GM23338 (cell line): ENCODE data around the gene GNB1. TPM values are rescaled to one million over a fixed set of nuclear protein-coding genes. Genes with fewer than 3 reads are reported as not detected.

ENCODE experiments used
- CREB1 ChIP-seq: fragments of 250-450 bp; sonication (Bioruptor Pico); IDR thresholded peaks from 2 replicates; pipeline ENCODE4 v1.5.0; 2020; ENCODE audit warnings: low read depth, mild to moderate bottlenecking, moderate library complexity
- CTCF ChIP-seq, 2 experiments: fragments of 200-600 bp in 1 of 2; sonication (generic) in 1 of 2; conservative IDR thresholded peaks; 2 replicates each; pipeline versions ENCODE4 v1.5.1 to v1.6.1; 2016 to 2017; ENCODE audit warnings: antibody characterized with exemption in 2 of 2, low read depth in 2 of 2, mild to moderate bottlenecking in 2 of 2, moderate library complexity in 1 of 2
- NANOG ChIP-seq: IDR thresholded peaks from 2 replicates; pipeline ENCODE4 v1.6.1; 2016; ENCODE audit warnings: antibody characterized with exemption, borderline replicate concordance
- POLR2AphosphoS5 ChIP-seq: IDR thresholded peaks from 2 replicates; pipeline ENCODE4 v1.6.1; 2016; ENCODE audit warnings: antibody characterized with exemption, low read depth
- ZNF114 ChIP-seq: fragments of 250-450 bp; sonication (Bioruptor Pico); IDR thresholded peaks from 2 replicates; pipeline ENCODE4 v1.5.0; 2020; ENCODE audit warnings: mild to moderate bottlenecking, moderate library complexity
- ZNF331 ChIP-seq: fragments of 250-450 bp; sonication (Bioruptor Pico); IDR thresholded peaks from 2 replicates; pipeline ENCODE4 v1.5.0; 2020; ENCODE audit warnings: low read depth, mild to moderate bottlenecking, moderate library complexity
- ZNF462 ChIP-seq: fragments of 250-450 bp; sonication (Bioruptor Pico); IDR thresholded peaks from 2 replicates; pipeline ENCODE4 v1.5.0; 2020; ENCODE audit warnings: mild to moderate bottlenecking, moderate library complexity
- polyA plus RNA-seq: library from polyadenylated mRNA; unstranded; fragments of >200 nt; fragmentation: Nextera tagmentation; extraction: Ambion mirVana; gene quantifications from 2 replicates; pipeline ENCODE4 v1.2.1, GENCODE V29; 2016
- total RNA-seq: library from RNA; depleted of rRNA; stranded (reverse); fragments of >200 nt; shearing (Covaris generic); gene quantifications from 2 replicates; pipeline ENCODE4 v1.2.3, GENCODE V29; 2014

Gene GNB1
- total and polyA plus RNA-seq, 2 experiments from 2014 or later = 65.4 to 138 TPM

DNA sequence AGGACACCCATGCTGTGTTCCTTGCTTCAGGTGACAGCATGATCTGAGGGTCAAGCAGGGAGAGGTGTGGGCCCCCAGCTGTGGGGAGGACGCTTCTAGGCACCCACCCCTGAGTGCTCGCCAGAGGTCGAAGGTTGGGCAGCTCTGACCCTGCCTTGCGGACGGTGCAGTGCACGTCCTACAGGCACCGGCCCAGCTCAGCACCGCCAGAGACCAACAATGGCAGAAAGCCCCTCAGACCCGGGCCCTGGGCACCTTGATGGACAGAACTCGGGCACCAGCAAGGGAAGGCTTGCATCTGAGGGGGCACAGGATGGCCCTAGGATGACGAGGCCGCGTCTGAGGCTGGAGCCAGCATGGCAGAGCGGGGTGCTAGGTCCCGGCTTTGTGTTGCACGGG lies 137.3 kb downstream of the GNB1 start (continued):
- TF ChIP-seq ZNF462 (CRISPR knock-in tag) = no peak
- no peak for TF ChIP-seq POLR2AphosphoS5
- no peak for TF ChIP-seq ZNF331 (CRISPR knock-in tag)
- TF ChIP-seq NANOG = no peak
- TF ChIP-seq ZNF114 (CRISPR knock-in tag) = no peak
- no peak for TF ChIP-seq CREB1 (CRISPR knock-in tag)
- TF ChIP-seq CTCF (conservative IDR thresholded peaks at IDR 0.05; ENCODE audit: low read depth in 2 of 2) = no peak
